HG03571 (cell line): Measurements from ENCODE around the gene EIF4G3.
"Not testable (repeated sequence)": the region's sequence is repeated elsewhere in the genome, so short reads cannot be mapped to it uniquely, and the experiment has no call there.

Source experiments
- ATAC-seq: cut with Tn5 transposase; IDR thresholded peaks from one replicate; pipeline ENCODE4 v1.9.1; 2021; ENCODE audit not compliant: unreplicated experiment

Gene EIF4G3

DNA sequence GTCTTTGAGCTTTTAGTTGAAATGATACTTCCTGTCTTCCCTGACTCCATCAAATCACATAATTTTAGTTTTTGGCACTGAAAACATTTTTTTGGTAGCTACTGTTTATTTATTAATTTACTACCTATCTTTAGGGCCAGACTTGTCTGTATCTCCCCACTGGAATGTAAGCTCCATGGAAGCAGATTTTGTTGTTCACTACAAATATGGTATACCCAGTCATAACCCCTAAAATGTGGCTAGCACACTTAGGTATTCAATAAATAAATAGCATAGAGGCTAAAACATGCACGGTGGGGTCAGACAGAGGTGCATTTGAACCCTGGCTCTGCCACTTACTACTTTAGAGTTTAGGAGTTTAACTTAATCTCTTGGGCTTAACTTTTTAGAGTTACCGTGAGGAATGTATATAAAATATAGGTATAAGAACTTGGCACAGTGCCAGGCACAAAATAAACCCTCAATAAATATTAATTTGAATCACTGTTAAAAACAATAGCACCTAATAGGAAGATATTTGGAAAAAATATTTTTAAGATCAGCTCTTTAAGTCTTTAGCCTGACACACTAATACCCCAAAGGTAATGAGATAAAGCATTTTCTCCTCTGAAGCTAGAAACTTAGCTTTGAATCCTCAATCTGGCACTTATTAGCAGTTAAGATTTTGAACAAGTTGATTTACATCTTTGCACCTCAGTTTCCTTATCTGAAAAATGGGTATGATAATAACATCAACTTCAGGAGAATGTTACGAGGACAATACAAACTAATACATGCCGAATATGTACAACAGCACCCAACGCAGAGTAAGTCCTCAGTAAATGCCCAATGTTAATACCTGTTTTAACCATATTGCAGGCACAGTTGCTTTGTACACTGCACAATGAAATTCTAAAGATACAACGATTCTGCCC is 330.0 kb downstream of the EIF4G3 start:
- ATAC-seq, result no peak

DNA sequence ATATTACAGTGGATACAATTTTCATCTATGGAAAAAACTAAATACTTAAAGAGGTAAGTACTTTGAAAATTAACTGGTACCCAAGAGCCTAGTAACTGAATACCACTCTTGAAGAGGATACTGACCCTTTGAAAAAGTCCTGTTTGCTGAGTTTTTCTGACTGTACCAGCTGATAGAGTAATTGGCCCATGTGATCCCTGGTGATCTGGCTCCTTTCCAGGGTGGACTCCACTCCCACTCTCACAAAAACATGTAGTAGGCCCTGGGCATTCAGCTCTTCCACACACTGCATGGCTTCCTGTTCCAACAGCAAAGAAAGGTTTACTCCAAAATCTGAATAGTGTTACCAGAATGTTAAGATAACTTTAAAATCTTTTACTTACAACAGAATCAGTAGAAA is 336.0 kb downstream of the EIF4G3 start:
- ATAC-seq, result no peak

DNA sequence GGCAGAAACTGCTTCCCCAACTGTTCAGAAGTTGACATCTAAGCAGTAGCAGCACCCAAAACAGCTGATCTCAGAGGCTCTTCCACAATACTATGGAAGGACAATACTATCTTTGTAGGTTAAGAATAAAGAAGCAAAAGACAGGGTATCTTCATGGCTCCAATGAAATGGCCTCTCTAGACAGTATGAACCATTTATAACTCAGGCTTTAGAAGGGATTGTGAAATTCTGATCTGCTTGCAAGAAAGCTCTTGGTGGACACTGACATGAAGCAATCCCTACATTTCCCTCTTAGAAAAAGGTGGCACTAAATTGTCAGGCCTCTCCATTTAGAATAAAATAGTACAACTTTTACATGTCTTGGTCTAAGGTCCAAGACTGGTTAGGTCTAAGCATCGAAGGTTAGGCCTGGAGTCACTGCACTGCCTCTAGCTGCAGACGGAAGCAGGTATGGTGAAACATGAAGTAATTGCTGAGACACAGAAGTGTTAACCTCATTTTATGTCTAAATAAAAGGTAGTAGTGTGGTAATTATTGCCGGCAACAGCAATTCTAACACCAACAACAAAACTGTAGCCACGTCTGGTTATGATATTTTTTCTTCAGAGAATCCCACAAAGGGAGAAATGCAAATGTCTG is 339.0 kb downstream of the EIF4G3 start:
- no peak for ATAC-seq

DNA sequence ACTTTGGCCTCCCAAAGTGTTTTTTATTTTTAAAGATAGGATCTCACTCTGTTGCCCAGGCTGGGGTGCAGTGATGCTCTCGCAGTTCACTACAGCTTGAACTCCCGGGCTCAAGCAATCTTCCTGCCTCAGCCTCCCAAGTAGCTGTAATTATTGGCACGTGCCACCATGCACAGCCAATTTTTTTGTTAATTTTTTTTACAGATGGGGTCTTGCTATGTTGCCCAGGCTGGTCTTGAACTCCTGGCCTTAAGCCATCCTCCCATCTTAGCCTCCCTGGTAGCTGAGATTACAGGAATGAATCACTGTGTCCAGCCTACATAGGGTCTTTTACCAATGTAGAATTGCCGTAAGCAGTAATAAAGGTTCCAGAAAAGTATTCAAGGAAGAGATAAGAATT is 340.5 kb downstream of the EIF4G3 start:
- ATAC-seq, result no peak

DNA sequence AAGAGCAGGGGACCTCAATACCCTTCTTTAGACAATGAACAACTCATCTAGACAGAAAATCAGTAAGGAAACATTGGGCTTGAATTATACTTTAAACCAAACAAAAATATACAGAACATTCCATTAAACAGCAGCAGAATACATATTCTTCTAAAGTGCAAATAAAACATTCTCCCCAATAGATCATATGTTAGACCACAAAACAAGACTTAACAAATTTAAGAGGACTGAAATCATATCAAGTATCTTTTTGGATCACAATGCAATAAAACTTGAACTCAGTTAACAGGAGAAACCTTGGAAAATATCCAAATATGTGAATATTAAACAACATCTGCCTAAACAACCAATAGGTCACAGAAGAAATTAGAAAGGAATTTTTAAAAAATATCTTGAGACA is 341.9 kb downstream of the EIF4G3 start:
- no peak for ATAC-seq

DNA sequence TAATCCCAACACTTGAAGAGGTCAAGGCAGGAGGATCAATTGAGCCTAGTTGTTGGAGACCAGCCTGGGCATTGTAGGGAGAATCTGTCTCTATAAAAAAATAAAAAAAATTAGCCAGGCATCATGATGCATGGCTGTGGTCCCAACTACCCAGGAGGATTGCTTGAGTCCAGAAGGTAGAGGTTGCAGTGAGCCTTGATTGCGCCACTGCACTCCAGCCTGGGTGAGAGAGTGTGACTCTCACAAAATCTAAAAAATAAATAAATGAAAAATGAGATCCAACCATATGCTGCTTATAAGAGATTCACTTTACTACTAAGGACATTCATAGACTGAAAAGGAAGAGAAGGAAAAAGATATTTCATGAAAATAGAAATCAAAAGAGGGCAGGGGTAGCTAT is 342.5 kb downstream of the EIF4G3 start:
- no peak for ATAC-seq

DNA sequence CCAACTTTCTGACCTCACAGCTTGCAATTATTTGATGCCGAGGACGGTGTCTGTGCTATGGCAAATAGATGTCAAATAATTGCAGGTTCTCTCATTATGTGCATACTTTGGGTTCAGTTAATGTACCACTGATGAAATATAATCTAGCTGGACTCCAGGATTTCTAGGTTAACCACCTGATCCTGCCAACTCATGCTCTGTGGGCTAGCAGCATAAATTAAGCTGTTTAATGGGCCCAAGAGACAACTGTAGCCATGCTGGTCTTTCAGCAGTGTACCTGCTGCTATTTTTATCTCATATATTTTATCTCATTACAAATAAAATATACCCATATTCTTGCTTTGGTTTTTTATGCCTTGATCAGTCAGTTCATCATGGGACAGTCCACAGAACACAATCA is 346.3 kb downstream of the EIF4G3 start:
- no peak for ATAC-seq

DNA sequence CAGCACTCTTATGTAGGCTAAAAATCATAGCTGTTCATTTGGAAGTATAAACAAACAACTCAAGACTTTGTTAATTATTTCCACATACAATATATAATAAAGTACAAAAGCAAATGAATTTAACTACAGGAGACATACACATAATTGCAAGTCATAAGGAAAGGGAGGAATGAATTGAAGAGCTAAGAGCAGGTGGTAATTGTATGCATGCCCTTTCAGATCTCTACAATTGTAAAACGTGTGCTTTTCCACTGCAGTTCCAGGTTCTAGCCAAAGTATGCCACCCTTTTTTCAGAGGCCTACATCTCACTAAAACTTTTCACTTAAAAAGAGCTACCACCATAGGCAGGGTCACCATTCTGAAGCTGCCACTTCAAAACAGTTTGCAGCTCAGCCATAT is 346.8 kb downstream of the EIF4G3 start:
- no peak for ATAC-seq

DNA sequence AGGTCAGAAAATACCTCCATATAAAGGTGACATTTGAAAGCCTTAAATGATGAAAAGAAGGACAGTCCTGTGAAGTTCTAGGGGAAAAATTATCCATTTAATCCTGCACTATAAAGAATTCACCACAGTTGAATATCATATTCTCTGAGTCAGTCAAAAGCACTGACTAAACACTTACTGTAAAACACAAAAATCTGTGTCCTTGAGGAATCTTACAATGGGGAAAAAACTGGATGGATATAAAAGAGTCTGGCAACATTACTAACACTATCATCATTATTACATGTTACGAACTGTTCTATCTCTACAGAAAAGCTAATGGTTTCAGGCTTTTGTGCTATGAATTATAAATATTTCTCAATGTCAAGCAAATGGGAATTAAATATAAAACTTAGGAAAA is 347.2 kb downstream of the EIF4G3 start:
- no peak for ATAC-seq

DNA sequence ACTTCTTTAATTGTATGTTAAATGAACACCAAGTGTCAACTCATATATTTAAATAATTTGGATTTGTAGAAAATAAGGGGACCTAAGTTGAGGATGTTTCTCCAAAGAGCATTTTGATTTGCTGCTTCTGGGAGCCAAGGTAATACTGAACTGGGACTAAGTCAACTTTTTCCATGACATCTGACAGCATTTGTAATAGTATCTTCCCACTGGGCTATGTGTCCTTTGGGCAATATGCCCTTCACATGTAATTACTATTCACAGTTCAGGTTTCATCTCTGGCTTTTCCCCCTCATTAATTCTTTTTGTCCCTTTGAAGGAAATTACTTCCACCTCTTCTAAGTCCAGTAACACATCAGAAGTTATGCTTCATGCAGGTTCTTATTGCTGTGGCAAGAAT is 352.9 kb downstream of the EIF4G3 start:
- no peak for ATAC-seq

DNA sequence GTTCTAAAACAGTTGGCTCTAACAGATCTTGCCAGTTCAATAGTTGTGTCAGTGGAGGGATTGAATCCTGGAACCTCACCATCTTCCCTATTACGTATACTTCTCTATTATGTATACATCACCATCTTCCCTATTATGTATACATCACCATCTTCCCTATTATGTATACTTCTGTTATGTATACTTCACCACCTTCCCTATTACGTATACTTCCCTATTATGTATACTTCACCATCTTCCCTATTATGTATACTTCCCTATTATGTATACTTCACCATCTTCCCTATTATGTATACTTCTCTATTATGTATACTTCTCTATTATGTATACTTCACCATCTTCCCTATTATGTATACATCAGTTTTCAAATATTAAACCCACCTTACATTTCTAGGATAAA is 355.2 kb downstream of the EIF4G3 start:
- ATAC-seq, result no peak

DNA sequence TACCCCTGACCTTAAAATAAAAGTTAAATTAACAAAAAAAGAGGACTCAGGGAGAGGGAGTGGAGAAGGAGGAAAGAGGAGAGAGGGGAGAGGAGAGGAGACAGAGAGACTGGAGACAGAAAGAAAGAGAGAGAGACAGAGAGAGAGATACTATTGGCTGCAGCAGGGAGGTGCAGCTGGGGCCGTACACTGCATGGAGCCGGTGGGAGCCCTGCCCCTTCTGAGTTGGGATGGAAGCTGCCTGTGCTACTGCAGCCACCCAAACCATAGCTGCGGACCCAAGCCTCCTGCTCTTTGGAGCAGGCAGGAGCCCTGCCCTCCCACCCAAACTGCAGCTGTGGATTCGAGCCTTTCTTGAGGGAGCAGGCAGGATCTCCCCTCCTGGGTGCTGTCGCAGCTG is 356.9 kb downstream of the EIF4G3 start:
- no peak for ATAC-seq

DNA sequence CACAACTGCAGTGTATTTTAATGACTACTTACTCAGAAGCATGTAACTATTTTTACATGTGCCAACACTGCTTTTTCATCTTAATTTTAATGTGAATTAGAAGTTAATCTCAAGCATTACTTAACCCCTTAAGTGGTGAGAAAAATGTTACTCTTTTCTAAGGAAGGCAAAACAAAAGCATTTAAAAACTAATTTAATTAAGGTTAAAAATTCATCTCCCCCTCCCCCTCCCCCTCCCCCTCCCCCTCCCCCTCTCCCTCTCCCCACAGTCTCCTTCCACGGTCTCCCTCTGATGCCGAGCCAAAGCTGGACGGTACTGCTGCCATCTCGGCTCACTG is 362.2 kb downstream of the EIF4G3 start:
- no peak for ATAC-seq

DNA sequence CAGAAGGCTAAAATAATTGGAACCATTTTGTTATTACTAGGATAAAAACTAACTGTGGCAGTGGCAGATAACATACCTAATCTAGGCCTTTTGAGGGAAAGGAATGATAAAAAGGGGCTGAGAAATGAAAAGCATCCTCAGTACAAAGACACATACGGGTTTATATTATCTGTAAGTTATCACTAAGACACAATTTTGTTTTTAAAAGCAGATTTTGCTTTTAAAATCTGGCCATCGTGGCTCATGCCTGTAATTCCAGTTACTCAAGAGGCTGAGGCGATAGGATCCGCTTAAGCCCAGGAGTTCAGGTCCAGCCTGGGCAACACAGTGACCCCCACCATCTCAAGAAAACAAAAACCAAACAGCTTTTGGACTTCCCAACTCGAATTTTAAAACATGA is 364.8 kb downstream of the EIF4G3 start:
- ATAC-seq, result no peak

DNA sequence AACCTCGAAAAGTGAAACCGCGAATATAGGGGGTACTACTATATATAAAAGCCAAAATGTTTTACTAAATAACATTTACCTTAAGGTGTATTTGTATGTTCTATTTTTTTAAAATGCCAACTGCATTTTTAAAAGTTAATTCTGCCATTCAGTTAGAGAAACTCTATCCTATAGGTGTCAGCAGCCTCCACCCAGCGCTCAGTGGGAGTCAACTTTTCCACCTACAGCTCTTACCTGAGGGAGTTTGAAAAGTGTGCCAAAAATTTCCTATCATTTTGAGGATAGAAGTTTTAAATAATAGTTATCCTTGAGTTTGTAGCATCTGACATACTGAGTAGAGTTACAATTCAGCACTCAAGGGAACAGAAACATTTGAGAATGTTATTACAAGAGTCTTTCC is 383.5 kb downstream of the EIF4G3 start:
- no peak for ATAC-seq

DNA sequence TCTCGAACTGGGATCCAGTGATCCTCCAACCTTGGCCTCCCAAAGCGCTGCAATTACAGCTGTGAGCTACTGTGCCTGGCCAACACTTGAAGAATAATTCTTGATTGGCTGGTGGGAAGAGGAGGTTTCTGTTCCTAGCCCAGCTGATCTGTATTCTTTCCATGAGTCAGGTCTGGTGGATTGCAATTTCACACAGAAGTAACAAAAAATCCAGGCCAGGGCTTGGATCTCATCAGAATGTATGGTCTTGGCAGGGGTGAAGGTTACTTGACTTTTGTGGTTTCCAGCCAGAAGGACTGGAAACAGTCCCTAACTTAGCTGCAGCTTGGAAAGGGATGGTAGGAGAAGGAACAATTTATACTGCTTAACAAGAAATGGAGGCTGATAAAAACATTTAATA is 384.5 kb downstream of the EIF4G3 start:
- no peak for ATAC-seq

DNA sequence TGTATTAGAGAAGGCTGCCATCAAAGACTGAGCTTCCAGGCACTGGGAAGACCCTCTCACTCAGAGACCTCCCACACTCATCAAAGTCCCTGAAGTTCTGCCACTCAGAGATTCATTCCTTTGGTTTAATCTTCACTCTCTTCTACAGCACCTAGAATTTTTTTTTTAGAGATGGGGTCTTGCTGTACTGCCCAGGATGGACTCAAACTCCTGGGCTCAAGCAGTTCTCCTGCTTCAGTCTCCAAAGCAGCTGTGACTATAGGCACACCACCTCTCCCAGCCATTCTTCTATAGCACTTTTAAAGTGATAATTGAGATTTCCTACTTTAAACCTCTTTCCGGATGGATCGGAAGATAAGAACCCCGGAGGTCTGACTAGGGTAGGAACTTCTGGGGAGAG is 385.9 kb downstream of the EIF4G3 start:
- ATAC-seq, result no peak

DNA sequence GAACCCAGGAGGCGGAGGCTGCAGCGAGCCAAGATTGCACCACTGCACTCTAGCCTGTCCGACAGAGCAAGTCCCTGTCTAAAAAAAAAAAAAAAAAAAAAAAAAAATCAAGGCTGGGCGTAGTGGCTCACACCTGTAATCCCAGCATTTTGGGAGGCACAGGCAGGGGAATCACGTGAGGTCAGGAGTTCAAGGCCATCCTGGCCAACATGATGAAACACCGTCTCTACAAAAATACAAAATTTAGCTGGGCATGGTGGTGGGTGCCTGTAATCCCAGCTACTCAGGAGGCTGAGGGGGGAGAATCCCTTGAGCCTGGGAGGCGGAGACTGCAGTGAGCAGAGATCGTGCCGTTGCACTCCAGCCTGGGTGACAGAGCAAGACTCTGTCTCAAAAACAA is 387.1 kb downstream of the EIF4G3 start:
- not testable (repeated sequence) for ATAC-seq

DNA sequence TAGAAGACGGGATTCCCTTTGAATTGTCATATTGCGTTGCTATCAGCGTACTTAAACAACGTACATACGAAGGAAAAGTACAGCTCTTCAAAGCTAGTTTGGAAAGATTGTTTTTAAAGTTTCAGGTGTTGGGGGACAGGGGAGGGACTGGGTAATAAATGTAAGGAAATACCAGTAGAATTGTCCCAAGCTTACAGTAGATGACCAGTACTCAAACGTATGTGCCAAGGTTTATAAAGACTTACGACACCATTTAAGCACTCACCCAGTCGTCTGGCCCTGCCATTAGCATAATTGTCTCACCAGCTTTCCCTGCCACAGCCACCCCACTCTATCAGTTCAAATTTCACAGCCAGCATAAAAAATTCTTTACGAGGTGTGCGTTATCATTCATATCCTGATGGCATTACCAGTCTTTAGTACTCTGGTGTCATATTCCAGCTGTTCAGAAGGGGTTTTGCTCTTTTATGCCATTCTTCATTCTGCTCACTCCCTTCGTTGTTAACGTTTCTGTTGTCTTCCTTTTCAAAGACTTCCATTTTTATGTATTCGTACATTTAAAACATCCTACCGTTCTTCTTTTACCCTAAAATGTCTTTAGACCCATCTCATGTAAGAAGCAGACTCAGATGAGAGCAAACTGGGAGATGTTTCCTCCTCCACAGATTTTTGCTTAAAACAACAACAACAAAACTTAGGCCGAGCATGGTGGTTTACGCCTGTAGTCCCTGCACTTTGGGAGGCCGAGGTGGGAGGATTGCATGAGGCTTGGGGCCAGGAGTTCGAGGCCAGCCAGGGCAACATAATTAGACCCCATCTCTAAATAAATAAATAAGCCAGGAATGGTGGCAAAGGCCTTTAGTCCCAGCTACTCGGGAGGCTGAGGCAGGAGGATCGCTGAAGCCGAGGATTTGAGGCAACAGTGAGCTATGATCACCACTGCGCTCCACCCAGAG is 388.6 kb downstream of the EIF4G3 start:
- ATAC-seq, result no peak

DNA sequence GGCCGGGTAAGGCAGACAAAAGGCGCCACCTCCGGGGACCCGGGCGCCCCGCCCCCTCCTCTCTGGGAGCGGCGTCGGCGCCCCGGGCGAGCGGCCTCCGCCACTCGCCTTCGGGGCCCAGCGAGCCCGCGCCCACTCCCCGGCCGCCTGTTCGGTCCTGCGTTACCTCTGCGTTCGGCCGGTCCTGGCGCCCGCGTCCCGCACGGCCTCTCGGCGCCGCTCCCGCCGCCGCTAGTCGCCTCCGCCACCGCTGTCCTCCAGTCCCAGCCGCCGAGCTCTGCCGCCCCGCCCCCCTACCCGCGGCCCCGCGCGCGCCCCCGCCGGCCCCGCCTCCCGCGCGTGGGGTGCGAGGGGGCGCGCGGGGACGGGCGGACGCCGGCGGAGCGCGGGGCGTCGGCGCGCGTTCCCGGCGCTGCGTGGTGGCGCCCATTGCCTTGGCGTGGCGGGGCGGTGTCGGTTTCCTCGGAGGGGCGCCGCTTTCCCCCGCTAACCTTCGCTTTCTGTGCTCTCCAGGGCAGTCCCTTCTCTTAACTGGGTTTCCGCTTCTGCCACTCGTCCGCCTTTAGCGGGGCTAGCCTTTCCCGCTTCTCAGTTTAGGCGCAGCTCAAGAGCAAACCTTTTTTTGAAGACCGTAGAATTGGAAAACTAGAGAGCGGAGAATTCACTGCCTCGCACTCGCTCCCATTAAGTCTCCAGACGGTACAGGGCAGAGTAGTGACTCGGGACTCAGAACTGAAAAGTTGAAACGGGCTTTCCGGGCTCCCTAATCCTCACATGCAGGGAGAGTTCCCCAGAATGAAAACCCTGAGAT is 389.5 kb downstream of the EIF4G3 start, which contains the start of gene HP1BP3:
Gene HP1BP3 (minus strand): TSS at position 279 of the 811 bp plus-strand sequence. CDS start 6,867 bp downstream, outside the sequence.
- peak; percentile 41 for ATAC-seq
